Endodermal cell (in vitro differentiated cells): Measurements from ENCODE around the gene CRLF3. TPM values are rescaled to one million over a fixed set of nuclear protein-coding genes. Genes with fewer than 3 reads are reported as not detected.
"Not testable (repeated sequence)": the region's sequence is repeated elsewhere in the genome, so short reads cannot be mapped to it uniquely, and the experiment has no call there.

Experiments used
- DNase-seq: peaks from one replicate; pipeline ENCODE4 v3.0.0-alpha.2; 2017
- H3K27ac ChIP-seq: 2 replicates; pipeline ENCODE4 v1.5.1; 2013; ENCODE audit warnings: mild to moderate bottlenecking, low read depth, low read length, moderate library complexity
- H3K27me3 ChIP-seq: 2 replicates; pipeline ENCODE4 v1.6.1; 2013; ENCODE audit warnings: mild to moderate bottlenecking, low read length, moderate library complexity; ENCODE audit not compliant: insufficient read depth, control insufficient read depth, poor library complexity, severe bottlenecking
- H3K36me3 ChIP-seq: 2 replicates; pipeline ENCODE4 v1.7.0; 2013; ENCODE audit warnings: mild to moderate bottlenecking, low read length, moderate library complexity; ENCODE audit not compliant: control insufficient read depth, insufficient read depth
- H3K4me1 ChIP-seq: one replicate; pipeline ENCODE4 v1.7.0; 2013; ENCODE audit warnings: low read length; ENCODE audit not compliant: control insufficient read depth, insufficient read depth
- H3K4me3 ChIP-seq: 2 replicates; pipeline ENCODE4 v1.5.1; 2013; ENCODE audit warnings: mild to moderate bottlenecking, low read length, moderate library complexity
- H3K9ac ChIP-seq: 2 replicates; pipeline ENCODE4 v1.6.1; 2013; ENCODE audit warnings: mild to moderate bottlenecking, low read length, moderate library complexity; ENCODE audit not compliant: poor library complexity, severe bottlenecking; ENCODE audit errors: extremely low read depth
- H3K9me3 ChIP-seq: 2 replicates; pipeline ENCODE4 v1.6.1; 2013; ENCODE audit warnings: mild to moderate bottlenecking, low read length, moderate library complexity; ENCODE audit not compliant: control insufficient read depth
- H3K27ac Mint-ChIP-seq: 2 replicates; pipeline ENCODE4 v1.8.0; 2020; ENCODE audit warnings: mixed read lengths
- H3K27me3 Mint-ChIP-seq: 2 replicates; pipeline ENCODE4 v1.8.0; 2021; ENCODE audit warnings: mild to moderate bottlenecking, mixed read lengths; ENCODE audit not compliant: insufficient read depth
- H3K36me3 Mint-ChIP-seq: 2 replicates; pipeline ENCODE4 v1.8.0; 2020; ENCODE audit warnings: low read depth, mixed read lengths
- H3K4me1 Mint-ChIP-seq: 2 replicates; pipeline ENCODE4 v1.8.0; 2020; ENCODE audit warnings: mixed read lengths
- H3K4me3 Mint-ChIP-seq: 2 replicates; pipeline ENCODE4 v1.8.0; 2020; ENCODE audit warnings: mild to moderate bottlenecking, moderate library complexity, mixed read lengths
- H3K9me3 Mint-ChIP-seq: 2 replicates; pipeline ENCODE4 v1.8.0; 2020; ENCODE audit warnings: mild to moderate bottlenecking, mixed read lengths
- WGBS, 2 experiments: methylation state at CpG; one replicate each; pipeline versions ENCODE4 v1.1.5 to v1.1.7; 2013; ENCODE audit warnings: missing lambda C conversion rate in 2 of 2, mixed read lengths in 1 of 2; ENCODE audit not compliant: insufficient coverage in 1 of 2, insufficient read length in 1 of 2; 5-methylcytosine and 5-hydroxymethylcytosine counted together
- total RNA-seq, 2 donors: library from RNA; stranded (reverse); fragmentation: NEBNext Ultra II Directional in 1 of 2; extraction: Animal tissue kit (Norgen Biotek cat#: 25700) in 1 of 2; gene quantifications; 2 replicates in 1 of 2; 3 replicates in 1 of 2; pipeline ENCODE4 v1.2.1, GENCODE V29; 2021

CRLF3 gene
- total RNA-seq, 2 donors from 2014 or later: 26.1 to 31.2 TPM

- not testable (repeated sequence) for H3K9ac ChIP-seq, H3K4me1 ChIP-seq, H3K4me3 Mint-ChIP-seq, H3K27ac Mint-ChIP-seq, H3K9me3 ChIP-seq, H3K27ac ChIP-seq, H3K4me1 Mint-ChIP-seq, H3K27me3 Mint-ChIP-seq, H3K4me3 ChIP-seq, H3K9me3 Mint-ChIP-seq, H3K27me3 ChIP-seq
- peak; percentile 23 for DNase-seq
- WGBS, 2 experiments: 88 to 95% methylated on average over 1 to 3 of the region's 4 CpGs
- H3K36me3 ChIP-seq: peaks cover 40% of the 10 kb centered on the region
- H3K36me3 Mint-ChIP-seq: peaks cover 49% of the 10 kb centered on the region
Measured at GRCh38 chr17:30747621-30748020, 76.9 kb downstream of the CRLF3 start.

DNA sequence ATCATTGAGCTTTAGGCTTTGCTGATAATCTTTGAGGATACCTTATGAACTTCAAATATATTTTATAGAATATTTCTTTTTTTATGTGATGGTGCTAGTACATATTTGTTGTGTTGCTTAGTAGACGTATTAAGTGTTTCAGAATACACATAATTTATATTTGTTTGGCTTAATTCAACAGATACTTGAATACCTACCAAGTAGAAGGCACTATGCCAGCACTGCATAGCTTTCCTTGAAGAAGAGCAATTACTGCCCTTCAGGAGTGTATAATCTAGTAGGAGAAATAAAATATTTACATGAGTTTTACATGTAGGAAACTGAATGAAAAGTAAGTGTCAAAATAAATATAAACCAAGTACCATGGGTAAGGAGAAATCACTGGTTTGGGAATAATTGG, 81.8 kb downstream of the CRLF3 start:
- peaks cover 52% of the 10 kb centered on the region for H3K36me3 Mint-ChIP-seq
- not testable (repeated sequence) for H3K27ac ChIP-seq

GRCh38 chr17:30736371-30736770, 88.1 kb downstream of the CRLF3 start:
- H3K4me3 ChIP-seq, H3K27me3 Mint-ChIP-seq, H3K27me3 ChIP-seq, H3K27ac ChIP-seq, DNase-seq, H3K9me3 Mint-ChIP-seq, H3K4me1 ChIP-seq, H3K9ac ChIP-seq, H3K4me3 Mint-ChIP-seq, H3K9me3 ChIP-seq: not testable (repeated sequence)
- peaks cover 24% of the 10 kb centered on the region for H3K36me3 ChIP-seq
- H3K4me1 Mint-ChIP-seq: peaks cover 10% of the 10 kb centered on the region
- 96 to 100% methylated on average over 6 to 18 of the region's 18 CpGs for WGBS, 2 experiments
- H3K36me3 Mint-ChIP-seq: peaks cover 41% of the 10 kb centered on the region
- H3K27ac Mint-ChIP-seq: peak overlapping the region; percentile 59

More for the DNA sequence above, 81.8 kb downstream of the CRLF3 start:
- not testable (repeated sequence) for H3K27me3 ChIP-seq, H3K9ac ChIP-seq, H3K27ac Mint-ChIP-seq, DNase-seq, H3K4me3 Mint-ChIP-seq, H3K9me3 Mint-ChIP-seq, H3K9me3 ChIP-seq, H3K4me1 Mint-ChIP-seq, H3K4me1 ChIP-seq, H3K4me3 ChIP-seq, H3K27me3 Mint-ChIP-seq
- no CpG with 5 or more reads among the region's 1 CpG for WGBS, 2 experiments
- H3K36me3 ChIP-seq: peaks cover 35% of the 10 kb centered on the region

- H3K9me3 ChIP-seq, H3K9ac ChIP-seq, H3K4me3 Mint-ChIP-seq, H3K4me3 ChIP-seq, H3K27ac ChIP-seq, H3K27me3 ChIP-seq, H3K4me1 ChIP-seq, H3K9me3 Mint-ChIP-seq, H3K27me3 Mint-ChIP-seq: not testable (repeated sequence)
- peaks cover 10% of the 10 kb centered on the region for H3K4me1 Mint-ChIP-seq
- peak; percentile 22 for DNase-seq
- 100% methylated on average over 3 of the region's 5 CpGs; no CpG with 5 or more reads in 1 of the 2 experiments for WGBS, 2 experiments
- peak overlapping the region; percentile 65 for H3K27ac Mint-ChIP-seq
- peaks cover 23% of the 10 kb centered on the region for H3K36me3 ChIP-seq
- H3K36me3 Mint-ChIP-seq: peaks cover 34% of the 10 kb centered on the region
Measured at GRCh38 chr17:30735644-30736043, 88.8 kb downstream of the CRLF3 start.

GRCh38 chr17:30735206-30735605, 89.3 kb downstream of the CRLF3 start:
- H3K9me3 ChIP-seq, H3K4me3 ChIP-seq, H3K4me3 Mint-ChIP-seq, H3K27me3 Mint-ChIP-seq, H3K4me1 ChIP-seq, H3K27ac ChIP-seq, H3K27me3 ChIP-seq, H3K9me3 Mint-ChIP-seq, H3K9ac ChIP-seq: not testable (repeated sequence)
- peaks cover 32% of the 10 kb centered on the region for H3K36me3 Mint-ChIP-seq
- peak; percentile 34 for DNase-seq
- peak overlapping the region; percentile 65 for H3K27ac Mint-ChIP-seq
- H3K4me1 Mint-ChIP-seq: peaks cover 10% of the 10 kb centered on the region
- 89 to 96% methylated on average over 1 to 9 of the region's 9 CpGs for WGBS, 2 experiments
- peaks cover 19% of the 10 kb centered on the region for H3K36me3 ChIP-seq

DNA sequence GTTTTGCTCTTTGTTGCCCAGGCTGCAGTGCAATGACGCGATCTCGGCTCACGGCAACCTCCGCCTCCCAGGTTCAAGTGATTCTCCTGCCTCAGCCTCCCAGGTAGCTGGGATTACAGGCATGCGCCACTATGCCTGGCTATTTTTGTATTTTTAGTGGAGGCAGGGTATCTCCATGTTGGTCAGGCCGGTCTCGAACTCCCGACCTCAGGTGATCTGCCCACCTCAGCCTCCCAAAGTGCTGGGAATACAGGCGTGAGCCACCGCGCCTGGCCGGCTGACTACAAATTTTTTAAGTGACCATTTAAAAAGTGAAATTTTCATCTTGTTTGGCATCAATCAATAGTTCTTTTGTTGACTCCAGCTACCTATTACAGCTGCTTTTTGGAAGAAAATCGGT, 90.3 kb downstream of the CRLF3 start:
- not testable (repeated sequence) for H3K9ac ChIP-seq, H3K27me3 Mint-ChIP-seq, H3K4me1 ChIP-seq, H3K9me3 Mint-ChIP-seq, H3K27ac ChIP-seq, H3K4me3 Mint-ChIP-seq, H3K27ac Mint-ChIP-seq, H3K9me3 ChIP-seq, H3K27me3 ChIP-seq
- Mint-ChIP-seq H3K36me3 (peaks cover 29% of the 10 kb centered on the region), H3K4me1 (peaks cover 14% of the 10 kb centered on the region)
- Histone ChIP-seq H3K36me3 (peaks cover 16% of the 10 kb centered on the region), H3K4me3 (peak overlapping the region; percentile 53)
- WGBS, 2 experiments: 95 to 97% methylated on average over 12 to 14 of the region's 14 CpGs
- peak; percentile 28 for DNase-seq
